Measurements from ENCODE around the gene GLI3.

Gene GLI3

DNA sequence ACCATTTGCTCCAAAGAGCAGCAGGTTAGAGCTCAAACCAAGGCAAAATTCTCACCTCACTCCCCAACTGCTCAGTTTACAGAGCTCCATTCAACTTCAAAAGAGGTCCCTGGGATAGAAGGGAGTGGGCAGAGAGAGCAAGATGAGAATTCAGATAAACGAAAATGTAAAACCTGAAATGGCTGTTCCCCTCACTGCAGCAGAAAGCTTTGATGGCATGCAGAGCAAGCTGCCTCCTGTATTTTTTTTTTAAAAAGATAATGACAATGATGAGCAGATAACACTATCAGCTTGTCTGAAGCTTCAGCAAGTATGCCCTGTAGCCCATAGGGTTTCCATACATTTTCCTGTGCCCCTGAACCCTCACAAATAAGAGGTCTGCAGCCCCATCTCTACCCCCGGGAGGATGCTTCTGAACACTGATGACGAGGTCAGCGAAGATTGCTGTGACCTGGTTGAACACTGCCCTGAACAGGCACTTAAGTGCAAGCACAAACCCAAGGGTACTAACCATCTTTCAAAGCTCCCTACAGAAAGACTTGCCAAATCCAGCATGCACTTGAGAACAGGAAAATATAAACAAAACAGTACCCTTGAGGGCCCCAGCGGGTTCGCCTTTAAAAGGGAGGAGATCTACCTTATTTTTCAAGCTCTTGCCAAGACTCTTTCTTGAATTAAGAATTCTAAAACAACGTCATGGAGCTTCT, 81.3 kb downstream of the GLI3 start:
- ATAC-seq: no peak
- Mint-ChIP-seq H3K9me3 (no peaks in the 10 kb centered on the region), H3K4me3 (no peak overlapping the region), H3K27ac (no peak overlapping the region), H3K4me1 (no peaks in the 10 kb centered on the region), H3K27me3 (no peaks in the 10 kb centered on the region)
- no peak for DNase-seq

DNA sequence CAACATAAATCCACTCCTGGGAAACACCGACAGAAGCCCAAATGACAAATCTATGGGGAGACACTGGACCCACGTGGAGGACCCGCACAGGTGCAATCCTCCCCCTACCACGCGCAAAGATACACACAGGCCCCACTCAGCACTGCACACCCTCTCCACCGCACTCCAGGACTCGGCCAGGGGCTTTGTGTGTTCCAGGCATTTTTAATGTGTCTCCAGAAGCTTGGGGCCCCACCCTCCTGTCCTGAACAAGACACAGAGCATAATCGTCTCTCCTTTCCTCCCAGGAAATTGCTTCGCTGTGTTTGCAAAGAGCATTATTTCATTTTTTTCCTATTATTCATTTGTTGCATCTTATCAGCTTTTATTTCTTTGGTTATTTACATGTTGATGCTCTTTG, 82.8 kb downstream of the GLI3 start:
- DNase-seq: no peak
- ATAC-seq: no peak
- H3K4me3 Mint-ChIP-seq: no peak overlapping the region
- H3K4me1 Mint-ChIP-seq: no peaks in the 10 kb centered on the region
- H3K27me3 Mint-ChIP-seq: no peaks in the 10 kb centered on the region
- no peak overlapping the region for H3K27ac Mint-ChIP-seq
- H3K9me3 Mint-ChIP-seq: no peaks in the 10 kb centered on the region

DNA sequence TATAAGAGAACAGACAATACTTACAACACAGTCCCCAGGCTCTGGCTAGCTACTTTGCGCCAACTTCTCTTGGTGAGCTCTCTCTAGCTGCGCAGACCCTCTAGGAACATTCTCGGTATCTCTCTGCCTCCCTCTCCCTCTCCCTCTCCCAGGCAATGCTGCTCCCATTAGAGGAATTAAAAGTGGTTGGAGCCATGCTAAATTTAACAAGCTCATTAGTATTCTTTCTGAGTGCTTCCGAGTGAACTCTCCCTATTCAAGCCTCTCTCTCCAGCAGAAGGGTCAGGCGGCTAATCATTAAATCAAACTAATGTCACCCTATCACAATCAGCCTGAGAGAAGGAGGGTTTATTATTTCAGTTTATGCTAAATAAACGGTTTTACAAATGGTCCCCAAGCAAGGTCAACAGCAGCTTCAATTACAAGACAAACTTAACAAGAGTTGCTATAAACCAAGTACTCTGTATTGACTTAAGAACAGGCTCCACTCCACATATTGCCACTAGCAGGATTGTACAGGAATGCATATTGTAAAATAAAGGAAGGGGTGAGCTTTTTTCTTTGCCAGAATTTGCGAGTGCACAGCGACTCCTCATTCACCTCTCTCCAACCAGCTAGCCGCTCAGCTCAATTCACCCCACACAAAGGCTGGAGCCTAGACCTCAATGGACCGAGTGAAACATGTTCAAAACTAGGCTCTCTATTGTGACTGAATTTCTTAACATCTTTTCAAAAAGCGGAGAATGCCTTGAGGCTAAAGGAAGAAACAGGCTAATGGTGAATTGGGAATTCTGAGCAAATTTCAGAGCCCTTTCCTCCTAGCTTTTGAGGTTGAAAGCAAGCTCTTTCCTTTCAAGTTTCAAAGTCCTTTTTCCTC, 84.4 kb downstream of the GLI3 start:
- Mint-ChIP-seq H3K27me3 (peaks cover 9% of the 10 kb centered on the region), H3K4me1 (no peaks in the 10 kb centered on the region), H3K27ac (no peak overlapping the region), H3K4me3 (no peak overlapping the region), H3K9me3 (no peaks in the 10 kb centered on the region)
- ATAC-seq: no peak
- no peak for DNase-seq

DNA sequence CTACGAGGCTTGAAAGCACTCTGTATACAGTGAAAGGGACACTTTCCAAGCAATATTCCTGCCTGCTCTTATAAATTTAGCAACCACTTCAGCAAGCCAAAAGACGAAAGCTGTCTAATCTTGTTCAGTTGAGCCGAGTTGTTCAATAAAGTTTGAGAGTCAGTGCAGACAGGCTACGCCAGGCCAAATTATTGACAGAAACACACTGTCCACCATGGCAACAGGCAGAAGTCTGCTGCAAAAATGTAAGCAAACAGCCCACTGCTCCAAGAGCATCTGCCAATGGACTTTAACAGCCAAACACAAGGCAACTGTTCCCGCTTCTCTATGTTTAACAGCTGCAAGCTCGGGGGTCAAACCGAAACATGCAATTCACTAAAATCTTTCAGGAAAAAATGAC, 85.7 kb downstream of the GLI3 start:
- H3K4me3 Mint-ChIP-seq: no peak overlapping the region
- no peak for DNase-seq
- peaks cover 15% of the 10 kb centered on the region for H3K27me3 Mint-ChIP-seq
- ATAC-seq: no peak
- H3K27ac Mint-ChIP-seq: no peak overlapping the region
- H3K4me1 Mint-ChIP-seq: no peaks in the 10 kb centered on the region
- no peaks in the 10 kb centered on the region for H3K9me3 Mint-ChIP-seq

DNA sequence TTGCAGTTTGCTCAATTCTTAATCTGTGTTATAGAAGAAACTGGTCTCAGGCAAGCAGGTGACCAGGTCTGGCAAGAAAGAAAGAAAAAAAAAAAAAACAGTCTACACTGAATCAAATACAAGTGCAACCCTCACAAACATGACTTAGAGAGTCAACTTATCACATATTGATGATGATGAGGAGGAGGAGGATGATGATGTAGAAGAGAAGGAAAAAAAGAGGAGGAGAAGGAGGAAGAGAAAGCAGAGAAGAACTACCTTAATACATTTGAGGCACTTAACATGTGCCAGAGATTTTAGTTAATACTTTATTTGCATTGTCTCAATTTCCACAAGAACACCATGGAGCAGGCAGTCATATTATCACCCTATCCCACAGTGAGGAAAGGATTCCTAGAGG, 91.5 kb downstream of the GLI3 start:
- Mint-ChIP-seq H3K27me3 (peaks cover 18% of the 10 kb centered on the region), H3K4me3 (no peak overlapping the region), H3K27ac (no peak overlapping the region), H3K9me3 (no peaks in the 10 kb centered on the region), H3K4me1 (no peaks in the 10 kb centered on the region)
- no peak for DNase-seq
- ATAC-seq: no peak

DNA sequence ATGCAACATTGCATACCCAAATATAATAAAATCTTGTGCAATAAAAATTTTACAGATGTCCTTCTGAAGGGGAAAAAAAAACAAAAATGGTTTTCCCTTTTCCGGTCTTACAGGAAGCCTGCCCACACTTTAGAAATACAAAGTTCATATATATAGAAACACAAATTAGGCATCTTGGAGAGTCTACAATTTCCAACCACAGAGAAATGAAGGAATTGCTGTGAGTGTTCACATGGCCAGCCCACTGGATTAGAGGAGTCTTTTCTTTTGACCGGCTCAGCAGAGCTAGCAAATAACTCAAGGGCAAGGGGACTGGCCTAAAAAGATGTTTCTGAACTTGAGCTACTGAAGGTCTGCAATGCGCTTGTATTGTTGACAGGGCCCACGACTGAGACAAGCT, 92.4 kb downstream of the GLI3 start:
- Mint-ChIP-seq H3K27ac (no peak overlapping the region), H3K9me3 (no peaks in the 10 kb centered on the region), H3K27me3 (peaks cover 27% of the 10 kb centered on the region), H3K4me1 (no peaks in the 10 kb centered on the region), H3K4me3 (no peak overlapping the region)
- ATAC-seq (no peak), DNase-seq (no peak)

DNA sequence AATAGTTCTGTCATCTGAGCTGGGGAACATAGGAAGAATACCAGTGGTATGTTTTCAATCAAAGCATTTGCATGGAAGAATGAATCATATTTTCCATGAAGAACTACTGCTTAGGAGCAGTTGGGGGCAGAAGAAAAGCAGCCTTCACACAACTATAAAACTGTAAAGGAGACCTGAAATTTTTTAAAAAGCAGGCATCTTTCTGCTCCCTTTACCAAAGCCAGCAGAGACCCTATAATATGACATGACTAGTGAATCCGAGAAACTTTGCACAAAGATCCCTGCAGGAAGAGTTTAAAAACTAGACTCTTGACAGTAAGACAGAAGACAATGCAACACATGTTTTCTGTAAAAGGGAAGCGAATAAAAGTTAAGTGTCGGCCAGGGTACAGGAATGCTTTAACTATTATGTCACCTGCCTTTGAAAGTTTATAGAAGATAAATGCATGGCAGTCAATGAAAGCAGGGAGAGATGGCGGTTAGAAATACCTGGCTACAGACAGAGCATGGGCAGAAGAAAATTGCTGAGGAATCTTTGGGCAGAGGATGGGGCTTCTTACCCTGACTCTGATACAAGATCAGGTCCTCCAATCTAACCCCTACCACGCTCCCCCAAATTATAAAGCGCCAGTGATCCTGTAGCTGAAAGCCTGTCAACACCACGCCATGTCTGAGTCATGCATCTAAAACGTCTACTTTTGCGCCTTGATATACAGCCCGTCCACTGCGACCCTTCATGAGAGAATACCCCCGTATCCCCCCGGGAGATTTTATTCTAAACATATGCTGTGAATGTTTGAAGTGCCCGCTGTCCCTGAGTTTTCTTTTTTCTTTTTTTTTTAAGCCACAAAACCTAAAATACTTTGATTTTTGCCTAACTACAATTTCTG, 93.1 kb downstream of the GLI3 start:
- Mint-ChIP-seq H3K4me3 (no peak overlapping the region), H3K27ac (no peak overlapping the region), H3K4me1 (no peaks in the 10 kb centered on the region), H3K9me3 (no peaks in the 10 kb centered on the region), H3K27me3 (peaks cover 27% of the 10 kb centered on the region)
- ATAC-seq: no peak
- no peak for DNase-seq

DNA sequence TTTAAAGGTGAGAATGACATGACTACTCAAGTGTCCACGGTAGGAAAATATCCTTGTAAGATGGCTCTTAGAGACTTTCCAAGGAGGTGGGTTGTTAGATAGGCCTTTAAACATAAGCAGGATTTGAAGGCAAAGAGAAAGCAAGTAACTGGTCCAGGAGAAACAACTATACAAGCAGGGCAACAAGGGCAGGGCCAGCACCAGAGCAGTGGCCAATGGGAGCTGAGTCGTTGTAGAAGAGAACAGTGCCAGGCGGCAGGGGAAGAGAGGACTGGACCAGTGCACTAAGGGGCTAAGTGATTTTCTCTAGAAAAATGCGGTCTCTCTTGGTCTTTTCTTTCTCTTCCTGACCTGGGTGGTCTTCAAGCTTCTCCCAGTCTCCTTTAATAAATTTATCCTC, 94.9 kb downstream of the GLI3 start:
- Mint-ChIP-seq H3K27me3 (peaks cover 19% of the 10 kb centered on the region), H3K4me3 (no peak overlapping the region), H3K9me3 (no peaks in the 10 kb centered on the region), H3K4me1 (no peaks in the 10 kb centered on the region), H3K27ac (no peak overlapping the region)
- no peak for ATAC-seq
- DNase-seq: no peak

DNA sequence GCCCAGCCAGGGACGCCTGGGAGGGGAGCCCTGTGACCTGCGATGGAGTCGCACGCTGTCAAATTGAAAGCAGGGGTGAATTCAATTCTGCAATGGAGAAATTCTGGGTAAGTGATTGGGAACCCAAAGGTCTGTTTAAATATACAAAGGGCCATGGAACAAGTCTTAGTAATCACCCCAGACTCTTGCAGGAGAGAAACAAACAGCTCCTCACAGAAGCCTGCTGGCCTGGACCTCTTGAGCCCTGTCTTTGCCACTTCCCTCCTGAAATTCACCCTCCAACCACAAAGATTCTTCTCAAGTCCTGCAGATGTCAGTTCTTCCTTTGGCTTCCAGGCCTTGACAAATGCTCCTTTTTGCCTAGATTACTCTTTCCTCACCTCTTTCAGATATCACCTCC, 97.3 kb downstream of the GLI3 start:
- Mint-ChIP-seq H3K4me1 (no peaks in the 10 kb centered on the region), H3K4me3 (no peak overlapping the region), H3K9me3 (no peaks in the 10 kb centered on the region), H3K27me3 (peaks cover 22% of the 10 kb centered on the region), H3K27ac (no peak overlapping the region)
- DNase-seq (no peak), ATAC-seq (no peak)

DNA sequence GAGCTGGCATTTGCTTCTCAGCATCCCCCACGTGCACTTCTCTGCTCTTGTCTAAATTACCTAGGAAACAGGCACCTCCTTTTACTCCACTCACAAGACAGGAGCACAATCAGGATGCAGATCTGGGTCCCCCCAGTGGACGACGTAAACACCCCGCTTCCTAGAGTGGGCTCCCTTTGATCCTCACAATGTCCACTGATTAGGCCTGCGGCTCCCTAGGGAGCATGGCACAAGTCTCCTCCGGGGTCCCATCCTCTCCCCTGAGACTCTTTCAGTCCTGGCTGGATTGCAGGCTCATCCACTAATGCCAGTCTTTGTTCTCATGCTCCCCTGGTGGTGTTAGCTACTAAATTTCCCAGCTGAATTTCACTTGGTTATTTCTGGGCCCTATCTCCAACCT, 98.3 kb downstream of the GLI3 start:
- Mint-ChIP-seq H3K27me3 (peaks cover 22% of the 10 kb centered on the region), H3K9me3 (no peaks in the 10 kb centered on the region), H3K4me1 (no peaks in the 10 kb centered on the region), H3K4me3 (no peak overlapping the region), H3K27ac (peak overlapping the region in 1 of 2 donors; percentile 47)
- ATAC-seq: no peak
- DNase-seq: no peak

DNA sequence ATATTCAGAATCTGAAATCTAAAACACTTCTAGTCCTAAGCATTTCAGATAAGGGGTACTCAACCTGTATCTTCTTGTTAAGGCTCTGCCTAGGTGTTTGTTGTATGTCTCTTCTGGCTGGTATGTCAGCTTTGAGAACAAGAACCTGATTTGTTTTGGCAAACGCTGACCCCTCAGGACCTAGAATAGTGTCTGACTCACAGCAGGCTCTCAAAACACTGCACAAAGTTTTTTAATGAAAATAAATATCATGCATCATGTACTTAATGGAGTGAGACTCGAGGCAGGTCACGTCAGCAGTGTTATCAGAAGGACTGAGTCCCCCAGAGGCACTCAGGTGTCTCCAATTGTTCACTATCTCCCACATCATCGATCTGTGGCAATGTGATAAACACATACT, 99.1 kb downstream of the GLI3 start:
- no peak for ATAC-seq
- H3K4me3 Mint-ChIP-seq: no peak overlapping the region
- no peak overlapping the region for H3K27ac Mint-ChIP-seq

DNA sequence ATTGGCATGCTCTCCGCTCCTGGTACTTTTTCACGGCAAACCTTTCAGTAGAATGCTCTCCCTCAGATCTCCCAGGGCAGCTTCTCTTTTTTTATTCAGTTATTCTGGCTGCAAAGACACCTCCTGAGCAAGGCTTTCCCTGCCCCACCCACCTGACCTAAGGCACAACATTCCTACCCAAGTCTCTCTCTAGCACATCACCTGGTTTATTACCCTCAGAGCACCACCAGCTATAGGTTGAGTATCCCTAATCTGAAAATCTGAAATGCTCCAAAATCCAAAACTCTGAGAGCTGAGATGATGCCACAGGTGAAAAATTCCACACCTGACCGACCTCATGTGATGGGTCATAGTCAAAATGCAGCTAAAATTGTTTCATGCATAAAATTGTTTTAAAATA, 99.6 kb downstream of the GLI3 start:
- DNase-seq (no peak), ATAC-seq (no peak)
- no peak overlapping the region for H3K4me3 Mint-ChIP-seq
- H3K4me1 Mint-ChIP-seq: no peaks in the 10 kb centered on the region
- peaks cover 22% of the 10 kb centered on the region for H3K27me3 Mint-ChIP-seq
- H3K27ac Mint-ChIP-seq: no peak overlapping the region
- no peaks in the 10 kb centered on the region for H3K9me3 Mint-ChIP-seq

More for the DNA sequence above, 99.1 kb downstream of the GLI3 start:
- no peak for DNase-seq
- Mint-ChIP-seq H3K9me3 (no peaks in the 10 kb centered on the region), H3K4me1 (no peaks in the 10 kb centered on the region), H3K27me3 (peaks cover 22% of the 10 kb centered on the region)

DNA sequence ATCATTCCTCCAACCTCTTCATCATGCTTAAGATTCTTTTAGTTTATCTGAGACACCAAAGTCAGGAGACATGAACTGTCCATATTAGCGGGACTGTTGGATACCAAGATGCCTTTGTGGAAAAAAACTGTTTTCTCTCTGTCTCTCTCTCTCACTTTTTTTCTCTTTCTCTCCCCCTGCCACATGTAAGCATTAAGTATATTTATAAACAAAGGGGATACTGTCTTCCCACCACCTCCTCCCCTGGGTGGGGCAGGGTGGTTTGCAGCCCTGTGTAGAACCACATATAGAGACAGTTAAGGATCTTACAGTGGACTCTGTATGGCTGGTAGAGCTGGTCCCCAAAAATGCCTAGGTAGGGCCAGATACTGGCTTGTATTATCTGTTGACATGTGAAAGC, 101.3 kb downstream of the GLI3 start:
- Mint-ChIP-seq H3K27ac (no peak overlapping the region), H3K27me3 (peaks cover 21% of the 10 kb centered on the region), H3K9me3 (peaks cover 0 to under 1% of the 10 kb centered on the region in 2 donors), H3K4me1 (no peaks in the 10 kb centered on the region), H3K4me3 (no peak overlapping the region)
- DNase-seq (no peak), ATAC-seq (no peak)

DNA sequence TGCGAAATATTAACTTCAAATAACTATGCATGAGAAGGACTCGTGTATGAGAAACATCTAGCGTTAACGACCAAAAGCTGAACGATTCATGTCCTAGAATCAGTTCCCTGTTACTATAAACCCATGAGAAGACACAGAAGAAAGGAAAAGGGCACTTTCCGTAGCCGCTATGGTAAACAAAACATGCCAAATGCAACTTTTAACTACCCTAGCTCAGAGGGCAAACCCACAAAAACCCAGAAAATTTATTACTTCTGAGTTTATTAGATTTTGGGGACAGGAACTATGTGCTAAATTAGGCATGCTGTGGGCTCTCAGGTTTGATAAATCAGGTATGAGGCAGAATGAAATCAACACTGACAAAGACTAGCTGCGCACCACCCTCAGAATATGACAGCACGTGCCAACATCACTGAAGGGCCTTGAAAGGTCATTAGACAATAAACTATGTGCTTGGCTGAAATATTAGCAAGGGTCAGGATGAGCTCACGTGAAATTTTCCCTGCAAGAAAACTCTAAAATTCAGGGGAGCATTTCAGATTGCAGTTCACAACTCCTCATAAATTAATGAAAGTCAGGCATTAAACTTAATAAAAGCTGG, 102.6 kb downstream of the GLI3 start:
- Mint-ChIP-seq H3K27ac (no peak overlapping the region), H3K4me3 (no peak overlapping the region), H3K9me3 (peaks cover 0 to 8% of the 10 kb centered on the region in 2 donors), H3K27me3 (peaks cover 11% of the 10 kb centered on the region), H3K4me1 (no peaks in the 10 kb centered on the region)
- ATAC-seq (no peak), DNase-seq (no peak)

DNA sequence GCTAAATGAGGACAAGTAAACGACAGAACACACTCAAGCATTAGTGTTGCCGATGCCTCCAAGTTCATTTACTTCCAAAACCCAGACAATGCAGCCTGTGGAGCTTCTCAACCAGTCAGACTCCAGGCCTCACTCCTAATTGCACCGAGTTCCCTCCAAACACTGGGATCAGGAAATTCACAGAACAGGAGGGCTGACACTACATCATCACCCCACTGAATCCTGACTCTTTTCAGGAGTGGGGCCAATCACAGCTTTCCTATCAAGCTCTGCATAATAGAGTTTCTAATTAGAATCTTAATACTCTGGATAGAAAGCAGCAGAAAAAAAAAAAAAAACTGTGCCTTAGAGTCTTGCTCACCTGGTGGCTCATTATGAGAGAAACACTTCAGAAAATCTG, 103.7 kb downstream of the GLI3 start:
- ATAC-seq (no peak), DNase-seq (no peak)
- Mint-ChIP-seq H3K27me3 (peaks cover 11% of the 10 kb centered on the region), H3K27ac (no peak overlapping the region), H3K4me3 (no peak overlapping the region), H3K9me3 (peaks cover 0 to 8% of the 10 kb centered on the region in 2 donors), H3K4me1 (no peaks in the 10 kb centered on the region)
